Stimulated activated CD8-positive, alpha-beta memory T cell treated with anti-CD3 and anti-CD28 coated beads, Interleukin-2, amount 100 ng/mL, for 48 hours (primary cell): Measurements from ENCODE around the gene TRIM8.
"Not testable (repeated sequence)": the region's sequence is repeated elsewhere in the genome, so short reads cannot be mapped to it uniquely, and the experiment has no call there.

ENCODE experiments used
- DNase-seq, 2 donors: peaks; one replicate each; pipeline ENCODE4 v3.0.0-alpha.2; 2020; ENCODE audit warnings: low read depth in 2 of 2

Gene TRIM8

DNA sequence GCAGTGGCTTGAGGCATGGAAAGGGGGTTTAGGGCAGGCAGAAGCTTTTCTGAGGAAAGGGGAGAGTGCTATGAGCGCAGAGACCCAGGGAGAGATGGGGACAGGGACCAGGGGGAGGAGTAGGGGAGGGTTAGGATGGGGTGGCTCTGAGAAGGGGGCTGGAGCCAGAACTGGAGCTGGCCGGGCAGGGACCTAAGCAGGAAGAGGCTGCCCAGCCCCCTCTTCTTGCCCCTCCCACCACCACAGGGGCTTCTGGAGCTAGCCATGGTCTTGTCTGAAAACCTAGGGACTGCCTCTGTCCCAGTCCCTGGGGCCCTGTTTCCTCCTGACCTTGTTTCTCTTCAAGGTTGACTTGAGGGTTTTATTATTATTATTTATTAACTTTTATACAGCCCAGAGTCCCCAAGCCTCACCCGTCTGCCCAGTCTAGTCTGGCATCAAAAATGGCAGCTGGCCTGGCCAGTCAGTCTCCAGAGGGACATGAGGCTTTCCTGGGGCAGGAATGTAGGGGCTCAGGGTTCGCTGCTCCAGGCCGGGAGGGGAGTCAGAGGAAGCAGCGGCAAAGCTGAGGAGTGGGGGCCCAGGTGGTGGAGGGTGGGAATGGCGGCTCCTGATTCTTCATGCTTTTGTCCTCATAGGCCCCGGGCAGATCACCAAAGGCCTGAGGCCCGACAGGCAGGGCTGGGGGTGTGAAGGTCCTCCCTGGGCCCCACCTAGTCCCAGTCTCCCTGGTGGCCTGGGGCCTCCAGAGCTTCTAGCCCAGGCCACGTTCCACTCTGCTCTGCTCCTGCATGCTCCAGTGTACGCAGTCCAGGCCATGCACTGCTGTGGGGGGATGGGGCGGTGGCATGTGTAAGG is 5.7 kb downstream of the TRIM8 start:
- DNase-seq = no peak

GRCh38 chr10:102650655-102651454 is 6.6 kb downstream of the TRIM8 start:
- DNase-seq = no peak

DNA sequence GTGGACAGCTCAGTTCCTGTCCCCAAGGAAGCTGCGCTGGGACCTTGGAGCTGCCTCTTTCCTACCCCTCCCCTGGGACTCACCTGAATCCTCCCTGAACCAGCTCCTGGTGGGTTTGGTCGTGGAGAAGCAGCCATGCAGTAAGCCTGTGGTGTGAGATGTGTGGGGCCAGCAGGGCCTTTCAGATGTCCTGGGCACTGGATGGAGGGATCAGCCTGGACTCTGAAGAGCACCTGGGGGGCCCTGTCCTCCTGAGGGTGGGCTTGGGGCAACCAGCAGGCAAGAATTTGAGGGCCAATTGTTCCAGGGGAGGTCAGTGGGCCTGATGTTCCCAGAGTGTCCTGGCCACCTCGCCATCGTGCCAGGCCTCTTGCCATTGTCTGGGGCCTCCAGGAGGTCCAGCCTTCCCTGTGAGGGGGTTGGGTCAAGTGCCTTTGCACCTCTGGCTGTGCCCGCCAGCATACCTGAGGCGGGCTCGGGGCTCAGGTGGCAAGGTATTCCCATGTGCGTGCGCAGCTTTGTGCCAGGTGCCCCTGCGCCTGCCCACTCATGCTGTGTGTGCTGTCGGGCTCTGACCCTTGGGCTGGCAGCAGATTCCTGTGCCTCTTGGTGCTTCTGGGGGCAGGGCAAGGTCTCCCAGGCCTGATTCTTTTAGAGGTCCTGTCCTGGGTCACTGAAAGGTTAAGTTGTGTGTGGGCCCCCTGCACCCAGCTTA is 7.3 kb downstream of the TRIM8 start:
- no peak for DNase-seq

DNA sequence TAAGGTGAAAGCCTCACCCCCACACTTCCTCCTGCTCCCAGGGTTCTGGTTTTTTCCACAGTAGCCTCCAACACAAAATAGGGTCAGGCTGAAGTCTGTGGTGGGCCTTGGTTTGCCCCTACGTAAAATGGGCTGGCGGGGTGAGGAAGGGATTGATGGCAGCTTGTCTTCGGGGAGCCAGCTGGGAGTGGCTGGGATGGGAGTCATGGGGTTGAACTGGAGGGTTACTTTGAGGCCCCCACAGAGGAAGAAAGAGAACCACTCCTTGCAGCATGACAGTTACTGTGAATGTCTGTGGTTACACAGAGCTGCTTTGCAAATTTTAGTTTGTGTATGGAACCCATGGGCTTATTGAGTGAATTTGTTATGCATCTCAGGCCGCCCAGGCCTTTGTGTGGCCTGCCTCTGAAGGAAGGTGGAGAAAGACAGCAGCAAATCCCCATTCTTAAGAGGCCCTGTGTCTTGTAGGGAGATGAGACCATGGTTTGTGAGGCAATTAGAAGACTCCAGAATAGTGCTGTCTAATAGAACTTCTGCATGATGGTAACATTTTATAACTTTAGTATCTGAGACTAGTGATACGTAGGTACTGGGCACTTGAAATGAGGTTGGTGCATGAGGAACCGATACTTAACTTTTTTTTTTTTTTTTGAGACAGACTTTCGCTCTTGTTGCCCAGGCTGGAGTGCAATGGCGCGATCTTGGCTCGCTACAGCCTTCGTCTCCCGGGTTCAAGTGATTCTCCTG is 8.1 kb downstream of the TRIM8 start:
- no peak for DNase-seq

GRCh38 chr10:102653060-102653459 is 8.8 kb downstream of the TRIM8 start:
- no peak for DNase-seq

DNA sequence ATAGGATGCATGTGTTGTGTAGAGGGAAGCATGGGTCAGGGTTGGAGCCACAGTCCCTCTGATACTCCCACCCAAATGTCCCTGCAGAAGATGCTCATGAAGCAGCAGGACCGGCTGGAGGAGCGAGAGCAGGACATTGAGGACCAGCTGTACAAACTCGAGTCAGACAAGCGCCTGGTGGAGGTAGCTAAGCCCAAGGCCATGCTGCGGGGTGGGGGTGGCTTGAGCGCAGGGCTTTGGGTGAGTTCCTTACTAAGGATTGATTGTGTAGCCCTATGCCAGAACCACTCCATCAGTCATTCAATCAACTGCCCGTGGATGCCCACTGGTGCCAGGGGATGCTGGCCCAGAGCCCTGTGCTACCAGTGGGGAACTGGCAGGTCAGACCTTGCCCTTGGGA is 10.3 kb downstream of the TRIM8 start:
- no peak for DNase-seq

DNA sequence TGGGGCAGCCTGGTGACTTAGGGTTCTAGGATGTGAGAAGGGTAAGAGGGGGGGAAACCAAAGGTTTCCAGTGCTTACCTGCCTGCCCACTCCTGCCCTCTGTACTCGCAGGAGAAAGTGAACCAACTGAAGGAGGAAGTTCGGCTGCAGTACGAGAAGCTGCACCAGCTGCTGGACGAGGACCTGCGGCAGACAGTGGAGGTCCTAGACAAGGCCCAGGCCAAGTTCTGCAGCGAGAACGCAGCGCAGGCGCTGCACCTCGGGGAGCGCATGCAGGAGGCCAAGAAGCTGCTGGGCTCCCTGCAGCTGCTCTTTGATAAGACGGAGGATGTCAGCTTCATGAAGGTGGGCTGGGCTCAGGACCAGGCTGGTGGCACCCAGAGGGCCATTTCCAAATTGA is 10.7 kb downstream of the TRIM8 start:
- no peak for DNase-seq

GRCh38 chr10:102656026-102656425 is 11.7 kb downstream of the TRIM8 start:
- DNase-seq = no peak

DNA sequence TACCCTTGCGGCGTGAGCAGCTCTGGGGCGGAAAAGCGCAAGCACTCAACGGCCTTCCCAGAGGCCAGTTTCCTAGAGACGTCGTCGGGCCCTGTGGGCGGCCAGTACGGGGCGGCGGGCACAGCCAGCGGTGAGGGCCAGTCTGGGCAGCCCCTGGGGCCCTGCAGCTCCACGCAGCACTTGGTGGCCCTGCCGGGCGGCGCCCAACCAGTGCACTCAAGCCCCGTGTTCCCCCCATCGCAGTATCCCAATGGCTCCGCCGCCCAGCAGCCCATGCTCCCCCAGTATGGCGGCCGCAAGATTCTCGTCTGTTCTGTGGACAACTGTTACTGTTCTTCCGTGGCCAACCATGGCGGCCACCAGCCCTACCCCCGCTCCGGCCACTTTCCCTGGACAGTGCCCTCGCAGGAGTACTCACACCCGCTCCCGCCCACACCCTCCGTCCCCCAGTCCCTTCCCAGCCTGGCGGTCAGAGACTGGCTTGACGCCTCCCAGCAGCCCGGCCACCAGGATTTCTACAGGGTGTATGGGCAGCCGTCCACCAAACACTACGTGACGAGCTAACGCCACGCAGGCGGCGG is 12.6 kb downstream of the TRIM8 start:
- no peak for DNase-seq

DNA sequence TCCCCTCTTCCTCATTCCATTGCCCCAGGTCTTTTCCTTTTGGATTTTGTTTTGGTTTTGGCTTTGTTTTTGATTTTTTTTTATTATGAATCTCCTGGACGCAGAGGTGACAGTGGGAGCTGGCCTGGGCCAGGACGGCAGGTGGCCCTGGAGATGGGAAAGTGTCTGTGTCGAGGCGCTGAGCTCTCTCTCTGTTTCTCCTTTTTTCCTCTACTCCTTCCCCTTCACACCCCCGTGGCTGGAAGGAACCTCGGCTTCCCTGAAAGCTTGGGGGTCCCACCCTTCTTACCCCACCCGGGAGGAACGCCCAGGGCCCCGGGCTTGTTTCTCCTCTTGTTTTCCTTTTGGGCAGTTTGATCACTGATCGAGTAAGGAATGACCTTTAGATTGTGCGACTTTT is 13.2 kb downstream of the TRIM8 start:
- DNase-seq = no peak

DNA sequence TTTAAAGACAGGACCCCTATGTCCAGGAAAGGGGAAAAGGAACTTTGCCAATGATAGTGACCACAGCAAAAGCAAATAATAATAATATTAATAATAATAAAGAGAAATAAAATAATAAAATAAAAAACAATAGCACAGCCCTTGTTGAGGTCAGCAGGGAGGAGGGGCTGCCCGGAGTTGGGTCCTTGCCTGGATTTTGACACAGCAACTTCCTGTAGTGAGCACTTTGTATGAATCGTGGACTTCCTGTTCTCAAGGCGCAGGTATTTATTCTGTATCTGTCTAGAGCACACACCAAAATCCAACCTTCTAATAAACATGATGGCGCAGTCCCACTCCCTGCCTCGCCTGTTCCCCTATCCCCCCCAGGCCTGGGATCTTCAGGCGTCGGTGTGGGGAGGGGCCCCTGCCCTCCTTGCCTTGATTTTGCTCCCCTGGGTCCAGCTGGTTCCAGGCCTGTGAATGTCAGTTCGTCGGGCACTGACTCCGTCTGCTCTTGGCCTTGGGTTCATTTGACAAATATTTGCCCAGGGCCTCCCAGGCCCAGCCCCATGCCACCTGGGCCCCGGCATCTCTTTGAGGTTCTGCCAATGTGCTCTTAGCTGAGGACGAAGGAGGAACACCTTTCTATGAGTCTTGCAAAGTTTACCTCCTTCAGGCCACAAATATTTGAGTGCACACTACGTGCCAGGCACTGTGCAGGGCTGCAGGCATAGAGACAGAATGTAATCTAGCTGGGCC is 13.9 kb downstream of the TRIM8 start:
- no peak for DNase-seq

- DNase-seq = no peak
These were observed 14.5 kb downstream of the TRIM8 start for GRCh38 chr10:102658802-102659201.

DNA sequence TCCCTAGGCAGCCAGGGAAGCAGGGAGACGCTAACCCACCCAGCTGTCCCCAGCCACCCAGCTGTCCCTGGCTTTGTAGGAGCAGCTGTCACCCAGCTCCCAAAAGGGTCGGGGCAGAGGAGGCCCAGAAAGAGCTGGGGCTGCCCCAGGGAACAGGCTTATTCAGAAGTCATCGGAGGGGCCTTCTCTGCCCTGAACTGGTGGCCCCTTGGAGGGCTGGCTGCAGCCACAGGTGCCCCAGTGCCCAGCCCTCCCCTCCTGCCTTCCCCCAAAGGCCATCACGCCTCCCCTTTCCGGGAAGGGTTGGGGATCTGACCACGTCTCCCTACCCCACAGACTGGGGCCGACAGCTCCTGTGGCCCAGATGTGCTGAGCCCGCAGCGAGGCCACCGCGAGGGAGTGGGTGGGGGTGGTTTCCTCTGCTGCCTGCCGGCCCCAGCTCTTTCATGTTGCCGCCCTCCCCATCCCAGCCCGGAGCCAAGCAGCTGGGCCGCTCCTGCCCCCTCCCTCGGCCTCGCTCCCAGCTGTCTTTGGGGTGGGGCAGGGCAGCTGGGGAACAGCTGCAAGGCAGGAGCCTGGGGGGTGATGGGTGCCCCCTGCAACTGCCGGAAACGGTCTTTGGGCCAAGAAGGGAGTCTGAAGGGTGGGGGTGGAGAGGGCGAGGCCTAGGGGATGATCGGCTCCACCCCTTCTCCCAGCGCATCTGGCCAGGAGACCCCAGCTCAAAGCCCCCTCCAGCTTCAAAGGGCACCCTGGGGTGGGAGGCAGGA is 16.8 kb downstream of the TRIM8 start:
- DNase-seq = peak; percentile 73 to 77

GRCh38 chr10:102661658-102662028 is 17.4 kb downstream of the TRIM8 start:
- no peak for DNase-seq

GRCh38 chr10:102665904-102666509 is 21.7 kb downstream of the TRIM8 start:
- DNase-seq = no peak

DNA sequence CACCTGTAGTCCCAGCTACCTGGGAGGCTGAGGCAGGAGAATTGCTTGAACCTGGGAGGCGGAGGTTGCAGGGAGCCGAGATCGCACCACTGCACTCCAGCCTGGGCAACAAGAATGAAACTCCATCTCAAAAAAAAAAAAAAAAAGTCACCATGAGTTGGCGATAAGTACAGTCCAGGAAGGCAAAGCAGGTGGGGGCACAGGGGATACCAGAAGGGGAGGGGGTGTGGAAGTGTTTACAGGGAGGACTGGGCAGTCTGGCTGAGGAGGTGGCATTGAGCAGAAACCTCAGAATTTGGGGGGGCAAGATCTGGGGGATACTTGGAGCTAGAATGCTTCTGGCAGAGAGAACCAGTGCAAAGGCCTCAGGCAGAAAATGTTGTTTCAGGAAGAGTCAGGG is 23.1 kb downstream of the TRIM8 start:
- DNase-seq = not testable (repeated sequence)

- DNase-seq = no peak
These were observed 24.2 kb downstream of the TRIM8 start for GRCh38 chr10:102668326-102669107.

- DNase-seq = no peak
These were observed 25.2 kb downstream of the TRIM8 start for GRCh38 chr10:102669206-102670064.
